Activated CD4-positive, alpha-beta T cell treated with anti-CD3 and anti-CD28 coated beads, Interleukin-2, amount 50 U/mL, for 1 hour (primary cell): ENCODE results near the gene FBXO41.

Source experiments
- DNase-seq: peaks from one replicate; pipeline ENCODE4 v3.0.0-alpha.2; 2020

FBXO41 gene

DNA sequence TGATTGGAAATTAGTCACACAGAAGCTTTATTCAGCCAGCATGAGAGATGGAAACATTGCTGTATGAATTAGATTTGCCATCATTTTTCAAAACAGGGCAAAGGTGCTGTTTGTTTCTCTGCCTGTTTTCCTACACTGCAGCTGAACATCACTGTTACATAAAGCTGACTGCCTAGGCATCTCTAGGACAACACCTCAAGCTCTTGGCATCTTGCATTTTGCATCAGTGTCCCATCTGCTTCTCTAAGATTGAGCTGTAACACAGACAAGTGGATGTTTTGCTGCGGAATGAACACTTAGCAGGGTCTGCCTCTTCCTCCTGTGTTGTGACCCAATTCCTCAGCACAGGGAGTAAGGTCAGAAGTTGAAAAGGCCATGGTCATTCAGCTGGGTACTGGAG lies 45.3 kb downstream of the FBXO41 start:
- DNase-seq, result no peak

GRCh38 chr2:73238149-73238548 lies 46.1 kb downstream of the FBXO41 start:
- no peak for DNase-seq

GRCh38 chr2:73237168-73237567 lies 47.1 kb downstream of the FBXO41 start:
- no peak for DNase-seq

- no peak for DNase-seq
Observed at GRCh38 chr2:73235315-73236028, 48.8 kb downstream of the FBXO41 start.

GRCh38 chr2:73233932-73234832 lies 50.1 kb downstream of the FBXO41 start, which contains the start of gene CCT7:
TSS of gene CCT7 (plus strand) at chr2:73234308. CDS start at chr2:73234379, 71 bp downstream.
- peak; percentile 82 for DNase-seq

DNA sequence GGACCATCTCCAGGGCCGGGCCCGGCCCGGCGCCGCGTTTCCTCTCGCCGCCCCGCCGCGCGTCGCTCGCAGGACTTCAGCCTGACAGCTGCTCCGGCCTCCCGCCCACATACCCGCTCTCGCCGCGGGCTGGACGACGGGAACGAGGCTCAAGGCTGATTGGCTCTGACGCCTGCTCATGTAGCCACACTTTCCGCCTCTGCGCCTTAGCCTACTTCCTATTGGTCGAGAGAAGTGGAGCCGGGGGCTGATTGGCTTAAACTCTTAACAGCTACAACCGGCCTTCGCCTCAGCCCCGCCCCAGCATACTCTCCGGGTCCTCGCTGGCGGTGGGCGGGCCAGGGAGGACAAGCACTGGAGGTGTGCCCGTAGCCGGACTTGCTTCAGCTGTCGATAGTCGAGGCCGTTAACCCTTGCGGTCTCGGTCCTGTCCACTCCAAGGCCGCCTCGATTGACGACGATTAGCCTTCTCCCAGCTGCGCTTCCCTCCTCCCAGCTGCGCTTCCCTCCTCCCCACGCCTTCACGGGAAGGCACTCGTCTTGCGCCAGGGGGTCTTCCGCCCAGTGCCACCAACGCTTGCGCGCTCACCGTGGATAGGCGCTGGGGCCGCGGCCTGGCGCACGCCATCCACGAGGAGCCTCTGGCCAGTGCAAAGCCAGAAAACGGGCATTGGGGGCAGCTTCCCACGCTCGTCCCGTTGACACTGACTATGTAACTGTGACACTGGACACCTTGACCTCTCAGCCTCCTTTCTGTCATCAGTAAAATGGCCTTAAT lies 50.9 kb downstream of the FBXO41 start, which contains the start of gene PRADC1:
TSS of gene PRADC1 (minus strand) at position 86 of the 778 bp plus-strand sequence. CDS start at position 7, 79 bp downstream.
- peak; percentile 91 for DNase-seq

DNA sequence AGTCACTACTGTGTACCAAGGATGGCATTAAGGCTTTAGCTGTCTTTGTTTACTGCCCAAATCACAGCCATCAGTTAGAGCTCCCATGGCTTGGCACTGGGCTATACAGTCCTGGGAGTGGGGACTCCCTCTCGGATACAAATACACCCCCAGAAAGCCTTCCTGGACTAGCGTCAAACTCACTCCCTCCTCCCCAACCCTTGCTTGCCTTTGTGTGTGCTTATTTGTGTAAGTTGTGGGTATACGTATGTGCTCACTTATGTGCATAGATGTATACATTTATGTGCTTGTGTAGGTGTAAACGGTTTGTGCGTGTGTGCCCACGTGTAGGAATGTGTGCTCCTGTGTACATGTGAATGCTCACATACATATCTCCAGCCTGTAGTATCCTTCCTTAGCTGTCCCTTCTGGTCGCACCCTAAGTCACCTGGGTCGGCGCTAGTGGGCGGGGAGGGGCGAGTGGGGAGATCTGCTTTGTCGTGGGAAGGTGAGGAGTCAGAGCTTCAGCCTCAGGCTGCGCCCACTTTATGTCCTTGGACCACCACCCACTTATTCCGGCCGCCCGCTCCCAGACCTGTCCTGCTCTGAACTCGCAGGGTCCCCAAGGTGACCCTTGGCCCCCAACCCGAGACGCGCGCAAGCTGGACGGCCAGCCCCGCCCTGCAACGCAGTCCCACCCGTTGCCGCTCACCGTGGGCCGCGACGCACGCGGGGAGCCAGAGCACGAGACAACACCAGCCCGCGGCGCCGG lies 51.7 kb downstream of the FBXO41 start:
- DNase-seq, result peak; percentile 16

DNA sequence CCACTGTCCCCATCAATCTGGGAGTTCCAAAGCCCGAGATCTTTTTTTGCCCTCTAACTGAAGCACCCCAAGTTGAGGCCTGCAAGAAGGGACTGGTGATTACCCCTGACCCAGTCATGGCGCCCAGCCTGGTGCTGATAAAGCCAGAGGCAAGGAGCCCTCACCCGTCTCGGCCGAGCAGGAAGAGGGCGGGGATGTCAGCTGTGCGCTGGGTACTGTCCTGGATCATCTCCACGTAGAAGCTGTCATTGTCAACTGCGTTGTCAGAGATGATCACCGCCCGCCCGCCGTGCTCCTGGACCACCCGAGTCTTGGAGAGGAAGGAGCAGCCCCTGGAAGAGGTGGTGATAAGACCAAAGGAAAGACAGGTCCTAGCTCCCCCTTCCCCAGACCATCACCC lies 55.6 kb downstream of the FBXO41 start:
- DNase-seq, result no peak

GRCh38 chr2:73227086-73227485 lies 57.2 kb downstream of the FBXO41 start:
- DNase-seq, result no peak

DNA sequence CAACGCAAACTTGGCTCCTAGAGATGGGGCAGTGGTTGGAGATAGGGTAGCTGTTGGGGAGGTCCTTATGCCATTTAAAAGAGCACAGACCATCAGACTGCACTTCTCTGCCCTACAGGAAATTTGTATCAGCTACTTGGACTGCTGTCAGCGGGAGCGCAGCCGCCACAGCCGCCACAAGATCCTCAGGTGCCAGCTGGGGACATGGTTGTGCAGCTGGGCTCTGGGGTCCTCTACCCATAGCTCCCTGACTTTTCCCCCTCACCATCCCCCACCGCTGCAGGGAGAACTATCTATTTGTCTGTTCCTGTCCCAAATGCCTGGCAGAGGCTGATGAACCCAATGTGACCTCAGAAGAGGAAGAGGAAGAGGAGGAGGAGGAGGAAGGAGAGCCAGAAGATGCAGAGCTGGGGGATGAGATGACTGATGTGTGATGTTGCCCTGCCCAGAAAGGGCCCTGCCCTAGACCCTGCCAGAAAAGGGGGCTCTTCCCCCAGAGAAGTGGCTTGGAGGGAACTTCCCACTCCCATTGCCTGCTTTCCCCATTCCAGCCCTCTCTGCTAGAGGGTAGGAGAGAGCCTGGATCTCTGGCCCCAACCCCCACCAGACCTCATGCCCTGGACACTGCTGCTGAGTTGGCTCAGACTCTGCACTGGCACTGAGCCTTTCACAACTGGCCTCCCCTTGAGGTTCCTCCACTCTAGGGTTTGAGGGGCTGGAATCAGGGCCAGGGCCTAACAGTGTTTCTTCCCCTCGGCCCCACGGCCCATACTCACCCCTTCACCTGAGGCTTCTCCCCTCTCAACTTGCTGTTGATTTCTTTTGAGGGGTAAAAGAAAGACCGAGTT lies 58.5 kb downstream of the FBXO41 start:
- DNase-seq, result no peak

GRCh38 chr2:73223821-73224220 lies 60.5 kb downstream of the FBXO41 start:
- DNase-seq, result no peak

GRCh38 chr2:73218298-73218697 lies 66.0 kb downstream of the FBXO41 start:
- DNase-seq, result no peak

- no peak for DNase-seq
Observed at GRCh38 chr2:73217826-73218225, 66.5 kb downstream of the FBXO41 start.

DNA sequence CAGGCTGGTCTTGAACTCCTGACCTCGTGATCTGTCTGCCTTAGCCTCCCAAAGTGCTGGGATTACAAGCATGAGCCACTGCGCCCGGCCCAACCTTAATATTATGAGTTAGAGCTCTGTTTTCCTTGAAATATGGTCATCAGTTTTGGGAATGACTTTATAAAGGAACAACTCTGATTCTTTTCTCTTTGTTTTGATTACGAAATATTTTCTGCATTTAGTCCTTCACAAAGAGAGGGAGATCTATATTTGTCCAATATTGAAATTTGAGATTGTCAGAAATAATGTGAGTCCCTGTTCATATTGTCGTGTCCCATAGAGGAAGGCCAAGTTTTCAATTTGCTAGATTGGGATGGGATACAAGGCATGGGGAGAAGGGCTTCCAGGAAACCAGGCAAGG lies 67.1 kb downstream of the FBXO41 start:
- no peak for DNase-seq

DNA sequence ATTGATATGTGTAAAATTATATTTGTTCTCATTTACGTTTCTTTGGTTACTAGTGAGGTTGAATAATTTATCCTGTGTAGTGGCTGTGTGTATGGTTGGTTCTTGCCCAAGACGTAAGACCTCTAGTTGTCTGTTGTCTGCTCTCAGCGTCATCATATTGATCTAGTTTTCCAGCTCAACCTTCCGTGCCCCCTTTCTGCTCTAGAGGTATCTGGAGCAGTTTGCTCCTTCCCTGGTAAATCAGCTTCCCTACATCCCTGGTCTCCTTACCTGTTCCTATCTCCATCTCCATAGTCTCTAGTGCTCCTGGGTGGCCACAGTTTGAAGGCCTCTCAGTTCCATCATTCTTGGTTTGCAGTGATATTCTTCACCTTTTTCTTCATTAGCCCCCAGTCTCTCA lies 69.0 kb downstream of the FBXO41 start:
- no peak for DNase-seq

DNA sequence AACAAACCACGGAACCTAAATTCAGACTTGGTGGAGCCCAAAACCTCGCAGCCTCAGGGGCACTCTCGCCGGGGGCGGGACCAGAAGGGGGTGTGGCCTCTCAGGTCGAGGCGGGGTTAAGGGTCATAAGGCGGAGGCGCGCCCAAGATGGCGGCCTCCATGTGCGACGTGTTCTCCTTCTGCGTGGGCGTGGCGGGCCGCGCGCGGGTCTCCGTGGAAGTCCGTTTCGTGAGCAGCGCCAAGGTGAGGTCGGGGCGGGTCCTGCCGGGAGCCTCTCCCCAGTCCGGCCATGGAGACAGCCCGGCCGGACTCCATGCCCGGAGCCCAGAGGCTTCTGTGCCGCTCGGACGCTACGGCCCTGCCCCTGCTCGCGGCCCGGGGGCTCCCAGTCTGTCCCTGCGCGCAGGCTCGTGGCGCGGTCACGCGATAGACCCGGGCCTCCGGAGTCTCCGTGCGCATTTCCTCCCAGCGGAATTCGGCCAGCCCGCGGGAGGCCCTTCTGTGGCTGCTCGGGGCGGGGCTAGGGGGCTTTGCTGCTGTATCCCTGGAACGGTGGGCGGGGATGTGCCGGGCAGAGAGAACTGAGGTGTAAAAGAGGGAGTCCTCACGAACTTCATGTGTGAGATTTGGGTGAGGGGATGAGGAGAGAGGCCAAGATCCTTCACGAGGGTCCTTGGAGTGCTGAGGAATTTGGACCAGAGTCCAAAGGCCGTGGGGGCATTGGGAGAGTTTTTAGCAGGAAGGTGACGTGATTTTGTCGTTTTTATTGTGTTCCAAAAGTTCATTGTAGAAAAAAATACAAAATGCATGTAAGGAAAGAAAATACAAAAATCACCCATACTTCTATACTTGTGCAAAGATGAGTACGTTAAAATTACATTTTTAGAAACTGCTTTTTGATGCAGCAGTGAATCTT lies 69.9 kb downstream of the FBXO41 start, which contains the start of gene SMYD5:
TSS of gene SMYD5 (plus strand) at position 126 of the 916 bp plus-strand sequence. CDS start at position 148, 22 bp downstream.
- peak; percentile 90 for DNase-seq

DNA sequence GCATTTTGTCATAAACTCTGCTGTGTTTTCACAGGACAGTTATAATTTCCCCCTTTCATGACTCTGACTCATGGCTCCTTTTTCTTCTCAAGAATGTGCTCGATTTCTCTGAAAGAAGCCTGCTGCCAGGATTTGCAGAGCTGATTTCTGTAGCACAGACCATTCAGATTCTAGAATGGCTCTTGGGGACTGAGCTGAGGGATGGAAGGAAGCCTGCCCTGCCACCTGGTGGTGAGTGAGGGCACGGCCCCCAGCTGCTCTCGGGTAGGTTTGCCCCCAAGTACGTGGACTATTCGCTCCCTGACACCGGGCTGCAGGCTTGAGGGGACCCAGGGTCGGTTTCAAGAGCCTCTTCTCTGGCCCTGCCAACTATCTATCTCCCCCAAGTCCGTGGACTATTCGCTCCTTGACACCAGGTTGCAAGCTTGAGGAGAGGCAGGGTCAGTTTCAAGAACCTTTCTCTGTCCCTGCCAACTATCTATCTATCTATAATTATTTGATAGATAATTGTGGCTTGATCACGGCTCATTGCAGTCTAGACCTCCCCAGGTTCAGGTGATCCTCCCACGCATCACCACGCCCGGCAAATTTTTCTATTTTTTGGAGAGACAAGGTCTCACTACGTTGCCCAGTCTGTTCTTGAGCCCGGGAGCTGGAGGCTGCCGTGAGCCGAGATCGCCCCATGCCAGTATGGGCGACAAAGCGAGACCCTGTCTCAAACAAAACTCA lies 71.7 kb downstream of the FBXO41 start:
- DNase-seq, result peak; percentile 72

DNA sequence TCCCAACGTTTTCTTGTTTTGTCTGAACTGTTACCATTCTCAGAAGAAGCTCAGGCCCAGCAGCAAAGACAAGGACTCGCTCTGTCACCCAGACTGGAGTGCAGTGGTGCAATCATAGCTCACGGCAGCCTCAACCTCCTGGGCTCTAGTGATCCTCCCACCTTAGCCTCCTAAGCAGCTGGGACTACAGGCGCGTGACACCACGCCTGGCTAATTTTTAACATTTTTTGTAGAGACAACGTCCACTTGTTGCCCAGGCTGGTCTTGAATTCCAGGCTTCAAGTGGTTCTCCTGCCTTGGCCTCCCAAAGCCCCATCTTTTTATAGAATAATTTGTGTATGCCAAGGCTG lies 72.2 kb downstream of the FBXO41 start:
- DNase-seq, result no peak

GRCh38 chr2:73210696-73211095 lies 73.6 kb downstream of the FBXO41 start:
- DNase-seq, result no peak
